ENCODE results near the gene KCNK7. TPM values are rescaled to one million over a fixed set of nuclear protein-coding genes. Genes with fewer than 3 reads are reported as not detected.

The KCNK7 gene
- polyA plus RNA-seq, 1 of the 3 experiments (the other 2 are of a cell fraction): 0.58 TPM

DNA sequence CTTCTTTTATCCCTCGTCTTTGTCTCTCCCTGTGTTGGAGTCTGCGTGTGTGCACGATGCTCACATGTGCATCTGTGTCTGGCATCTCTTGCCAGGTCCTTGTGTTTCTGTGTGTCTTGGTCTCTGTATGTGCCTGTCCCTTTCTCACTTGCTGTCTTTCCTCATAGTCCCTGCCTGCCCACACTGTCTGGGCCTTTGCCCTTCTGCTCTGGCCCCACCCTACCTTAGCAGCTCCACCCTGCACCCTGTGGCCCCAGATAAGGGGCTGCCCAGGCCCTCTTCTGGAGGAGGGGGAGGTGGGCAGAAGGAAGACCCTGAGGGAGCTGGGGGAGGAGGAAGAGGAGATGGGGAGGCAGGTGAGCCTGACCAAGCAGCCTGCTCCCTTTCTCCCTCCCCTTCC lies 16.9 kb downstream of the KCNK7 start:
- H3K4me1 ChIP-seq (ENCODE audit: control insufficient read depth in 1 of 2, insufficient read depth in 2 of 2, low read depth in 1 of 2, low read length in 1 of 2): peaks cover 28 to 33% of the 10 kb centered on the region in 2 experiments; a peak in 3 of 4 replicates
- H3K79me2 ChIP-seq (ENCODE audit: insufficient read depth): peaks cover 36% of the 10 kb centered on the region
- no peak overlapping the region for H3K4me2 ChIP-seq
- POLR2A ChIA-PET: no interaction called here
- H3K9ac ChIP-seq: no peak overlapping the region
- H3K9me3 ChIP-seq: no peaks in the 10 kb centered on the region
- H3K9me2 ChIP-seq: no peaks in the 10 kb centered on the region
- peaks cover 18% of the 10 kb centered on the region for H4K20me1 ChIP-seq (ENCODE audit: insufficient read depth)
- H3F3A ChIP-seq (replicated peaks; ENCODE audit: insufficient read depth): peaks cover 35% of the 10 kb centered on the region
- WGBS (ENCODE audit: low lambda C conversion rate): 97% methylated on average over 3 of the region's 3 CpGs
- H2AFZ ChIP-seq (ENCODE audit: low read depth): no peak overlapping the region
- no peak overlapping the region for H3K4me3 ChIP-seq (ENCODE audit: low read depth in 2 of 2, low read length in 1 of 2)
- peaks cover 20 to 46% of the 10 kb centered on the region in 2 experiments for H3K36me3 ChIP-seq (replicated peaks in 1 of 2; ENCODE audit: control insufficient read depth in 1 of 2, insufficient read depth in 2 of 2, low read length in 1 of 2)
- TF ChIP-seq RFX5 (IDR thresholded peaks at IDR 0.05; ENCODE audit: low read length): no peak
- TF ChIP-seq FOSL2 (IDR thresholded peaks at IDR 0.05; ENCODE audit: borderline replicate concordance, low read depth): no peak
- TF ChIP-seq NRF1 (IDR thresholded peaks at IDR 0.05; ENCODE audit: low read depth, low read length): no peak
- TF ChIP-seq POLR2AphosphoS5 (IDR thresholded peaks at IDR 0.05; ENCODE audit: low read depth, low read length): no peak
- no peak for TF ChIP-seq NFIC (IDR thresholded peaks at IDR 0.05; ENCODE audit: borderline replicate concordance)
- no peak for TF ChIP-seq CHD2 (IDR thresholded peaks at IDR 0.05; ENCODE audit: low read length, partially characterized antibody)
- TF ChIP-seq PBX3 (IDR thresholded peaks at IDR 0.05): no peak
- no peak for TF ChIP-seq MXI1 (IDR thresholded peaks at IDR 0.05; ENCODE audit: low read depth, low read length)
- TF ChIP-seq EZH2phosphoT487 (IDR thresholded peaks at IDR 0.05; ENCODE audit: borderline replicate concordance, low read depth): no peak
- no peaks in the 10 kb centered on the region for H3K27me3 ChIP-seq (ENCODE audit: insufficient read depth)
- CTCF ChIA-PET: interaction anchor here (0.6 to 13.3 kb wide), 2 partner anchors 13 to 111 kb away, joined by 4 to 216 read pairs; partner anchors contain the start of gene KCNK7
- DNase-seq: no peak
- no peak overlapping the region; a peak in 1 of 4 replicates for H3K27ac ChIP-seq (ENCODE audit: low read depth in 2 of 2, low read length in 1 of 2)

- POLR2A ChIA-PET: interaction anchor here (1.4 kb wide), 1 partner anchor 17 kb away, joined by 5 read pairs; no protein-coding TSS in a partner anchor
- TF ChIP-seq MXI1 (IDR thresholded peaks at IDR 0.05; ENCODE audit: low read depth, low read length) (no peak), FOSL2 (IDR thresholded peaks at IDR 0.05; ENCODE audit: borderline replicate concordance, low read depth) (no peak), JUND (IDR thresholded peaks at IDR 0.05) (no peak), IRF3 (IDR thresholded peaks at IDR 0.05; ENCODE audit: low read depth, low read length) (no peak), RAD21 (IDR thresholded peaks at IDR 0.05; ENCODE audit: low read length) (no peak), FOXJ3 (CRISPR knock-in tag; IDR thresholded peaks at IDR 0.05) (no peak), MEF2A (IDR thresholded peaks at IDR 0.05; ENCODE audit: borderline replicate concordance, low read depth) (no peak), RFX5 (IDR thresholded peaks at IDR 0.05; ENCODE audit: low read length) (no peak)
- WGBS (ENCODE audit: low lambda C conversion rate): 94% methylated on average over 7 of the region's 7 CpGs
- DNase-seq: no peak
- H3K4me1 ChIP-seq (ENCODE audit: control insufficient read depth in 1 of 2, insufficient read depth in 2 of 2, low read depth in 1 of 2, low read length in 1 of 2): peaks cover 32 to 39% of the 10 kb centered on the region in 2 experiments; a peak in 3 of 4 replicates
- H3K27ac ChIP-seq (ENCODE audit: low read depth in 2 of 2, low read length in 1 of 2): no peak overlapping the region
- no peaks in the 10 kb centered on the region for H3K9me3 ChIP-seq
- H2AFZ ChIP-seq (ENCODE audit: low read depth): no peak overlapping the region
- peak overlapping the region; percentile 78; the same call in 1 of the 2 replicates for H3K9ac ChIP-seq
- H3K36me3 ChIP-seq (replicated peaks in 1 of 2; ENCODE audit: control insufficient read depth in 1 of 2, insufficient read depth in 2 of 2, low read length in 1 of 2): peaks cover 22 to 43% of the 10 kb centered on the region in 2 experiments
- CTCF ChIA-PET: interaction anchor here (13.3 to 13.6 kb wide), 2 partner anchors 13 to 37 kb away, joined by 216 to 295 read pairs; partner anchors contain the start of gene KCNK7
- H3K4me2 ChIP-seq: peak overlapping the region; percentile 99; the same call in 1 of the 2 replicates
- peaks cover 34% of the 10 kb centered on the region for H3F3A ChIP-seq (replicated peaks; ENCODE audit: insufficient read depth)
- H3K79me2 ChIP-seq (ENCODE audit: insufficient read depth): peaks cover 41% of the 10 kb centered on the region
- peaks cover 23% of the 10 kb centered on the region for H4K20me1 ChIP-seq (ENCODE audit: insufficient read depth)
- H3K9me2 ChIP-seq: no peaks in the 10 kb centered on the region
- H3K4me3 ChIP-seq (ENCODE audit: low read depth in 2 of 2, low read length in 1 of 2): no peak overlapping the region
- no peaks in the 10 kb centered on the region for H3K27me3 ChIP-seq (ENCODE audit: insufficient read depth)
Observed at GRCh38 chr11:65578134-65578533, 17.5 kb downstream of the KCNK7 start.

All from SK-N-SH (cell line).